K562 (cell line): ENCODE measurements around the gene NLK. TPM values are rescaled to one million over a fixed set of nuclear protein-coding genes. Genes with fewer than 3 reads are reported as not detected.
A peak's percentile ranks its signal among the peaks of the same experiment; 100 is the strongest.

Experiments
- BCL6 ChIP-seq: fragments of 250-450 bp; sonication (Bioruptor Pico); IDR thresholded peaks from 2 replicates; pipeline ENCODE4 v1.4.0; 2020
- CBX2 ChIP-seq: fragments of 200-600 bp; sonication (generic); IDR thresholded peaks from one replicate; pipeline ENCODE4 v1.6.1; 2012; ENCODE audit warnings: mild to moderate bottlenecking, low read length, inconsistent platforms; ENCODE audit not compliant: insufficient read depth, poor library complexity, severe bottlenecking
- CBX5 ChIP-seq: IDR thresholded peaks from 2 replicates; pipeline ENCODE4 v1.6.1; 2014; ENCODE audit warnings: low read depth, borderline replicate concordance
- COPS2 ChIP-seq: fragments of 450-650 bp; conservative IDR thresholded peaks from 2 replicates; pipeline ENCODE4 v1.6.1; 2016; ENCODE audit warnings: mild to moderate bottlenecking, moderate library complexity
- IFI16 ChIP-seq: fragments of 250-450 bp; sonication (Bioruptor Pico); IDR thresholded peaks from 2 replicates; pipeline ENCODE4 v2.1.2; 2022; ENCODE audit warnings: mild to moderate bottlenecking, inconsistent platforms
- KLF6 ChIP-seq: fragments of 250-450 bp; sonication (Bioruptor Pico); IDR thresholded peaks from 2 replicates; pipeline ENCODE4 v1.4.0; 2020; ENCODE audit warnings: mild to moderate bottlenecking, moderate library complexity, borderline replicate concordance
- MEF2D ChIP-seq: conservative IDR thresholded peaks from 2 replicates; pipeline ENCODE4 v1.6.1; 2016; ENCODE audit warnings: low read depth, missing genetic modification characterization, missing compliant biosample characterization
- MTF1 ChIP-seq: fragments of 250-450 bp; sonication (Bioruptor Pico); IDR thresholded peaks from 2 replicates; pipeline ENCODE4 v1.9.0; 2021; ENCODE audit warnings: moderate library complexity, mild to moderate bottlenecking, inconsistent platforms, borderline replicate concordance
- NEUROD1 ChIP-seq: fragments of 150-350 bp; IDR thresholded peaks from 2 replicates; pipeline ENCODE4 v1.6.1; 2014; ENCODE audit warnings: borderline replicate concordance, low read length, low read depth; ENCODE audit not compliant: partially characterized antibody
- NFRKB ChIP-seq: fragments of 450-650 bp; IDR thresholded peaks from 2 replicates; pipeline ENCODE4 v1.6.1; 2016; ENCODE audit warnings: low read depth
- NFYB ChIP-seq: IDR thresholded peaks from 2 replicates; pipeline ENCODE4 v1.6.1; 2011; ENCODE audit warnings: mild to moderate bottlenecking, moderate library complexity; ENCODE audit not compliant: insufficient read length; ENCODE audit errors: extremely low read depth
- NR1H2 ChIP-seq: sonication (generic); formaldehyde crosslinking; IDR thresholded peaks from 2 replicates; pipeline ENCODE4 v1.4.0; 2020; ENCODE audit warnings: mild to moderate bottlenecking, missing genetic modification reagents
- POLR2H ChIP-seq: IDR thresholded peaks from 2 replicates; pipeline ENCODE4 v1.6.1; 2016; ENCODE audit warnings: missing genetic modification characterization, low read depth, mild to moderate bottlenecking, control low read depth, missing compliant biosample characterization, moderate library complexity
- STAG1 ChIP-seq: sonication (generic); formaldehyde crosslinking; IDR thresholded peaks from 2 replicates; pipeline ENCODE4 v1.5.0; 2020; ENCODE audit warnings: missing genetic modification reagents, borderline replicate concordance
- ZFP1 ChIP-seq: fragments of 450-650 bp; formaldehyde crosslinking; IDR thresholded peaks from 2 replicates; pipeline ENCODE4 v1.4.0; 2020; ENCODE audit warnings: mild to moderate bottlenecking, mixed read lengths
- ZNF217 ChIP-seq: sonication (generic); formaldehyde crosslinking; IDR thresholded peaks from 2 replicates; pipeline ENCODE4 v1.8.0; 2022; ENCODE audit warnings: mild to moderate bottlenecking, missing genetic modification reagents
- ZNF347 ChIP-seq: fragments of 450-650 bp; formaldehyde crosslinking; IDR thresholded peaks from 2 replicates; pipeline ENCODE4 v1.4.0; 2020; ENCODE audit warnings: low read depth, mild to moderate bottlenecking, moderate library complexity
- ZNF445 ChIP-seq: fragments of 250-450 bp; sonication (Bioruptor Pico); IDR thresholded peaks from 2 replicates; pipeline ENCODE4 v1.4.0; 2020; ENCODE audit warnings: low read depth, mild to moderate bottlenecking, moderate library complexity
- ZNF696 ChIP-seq: fragments of 250-450 bp; sonication (Bioruptor Pico); conservative IDR thresholded peaks from 2 replicates; pipeline ENCODE4 v1.4.0; 2020; ENCODE audit warnings: mild to moderate bottlenecking, moderate library complexity
- ZNF76 ChIP-seq: fragments of 250-450 bp; sonication (Bioruptor Pico); IDR thresholded peaks from 2 replicates; pipeline ENCODE4 v1.4.0; 2020; ENCODE audit warnings: mild to moderate bottlenecking, moderate library complexity, borderline replicate concordance
- polyA plus RNA-seq, 8 experiments: library from polyadenylated mRNA; depleted of rRNA in 4 of 8; stranded (reverse) in 5 of 8; unstranded in 3 of 8; fragments of >200 nt; fragmentation: Nextera tagmentation in 2 of 8; fragmentation: Illumina TruSeq in 1 of 8; extraction: Ambion mirVana in 2 of 8; extraction: Trizol in 1 of 8; gene quantifications; 2 replicates each; pipeline versions ENCODE4 v1.2.1 to v1.2.3, GENCODE V29; 2011 to 2014; ENCODE audit warnings: inconsistent platforms in 1 of 8, missing spikeins in 1 of 8
- total RNA-seq, 7 experiments: library from RNA; depleted of rRNA in 6 of 7; stranded (reverse); fragments of >200 nt in 6 of 7; fragmentation: Illumina TruSeq in 2 of 7; extraction: Trizol in 2 of 7; gene quantifications; 2 replicates each; pipeline versions ENCODE4 v1.2.1 to v1.2.3, GENCODE V29; 2011 to 2021; ENCODE audit warnings: low replicate concordance in 1 of 7
- TF ChIP-seq, protein P1 (sequence below): fragments of 200-800 bp; sonication (Bioruptor generic); IDR thresholded peaks from 2 replicates; pipeline ENCODE4 v1.6.1; 2017; ENCODE audit warnings: missing genetic modification characterization, missing compliant biosample characterization
- TF ChIP-seq, protein P2 (sequence below): fragments of 450-650 bp; formaldehyde crosslinking; IDR thresholded peaks from 2 replicates; pipeline ENCODE4 v1.4.0; 2020; ENCODE audit warnings: mild to moderate bottlenecking, mixed read lengths
- TF ChIP-seq, protein P3 (sequence below): fragments of 450-650 bp; formaldehyde crosslinking; IDR thresholded peaks from 2 replicates; pipeline ENCODE4 v1.4.0; 2022; ENCODE audit warnings: missing genetic modification characterization
- TF ChIP-seq, protein P4 (sequence below): fragments of 450-650 bp; IDR thresholded peaks from one replicate; pipeline ENCODE4 v1.6.1; 2018; ENCODE audit warnings: mild to moderate bottlenecking, moderate library complexity; ENCODE audit not compliant: partially characterized antibody

Gene NLK
- total and polyA plus RNA-seq, 9 of the 15 experiments (the other 6 are each of a cell fraction or from before 2014, with no cell fraction given), result 10.9 to 59.6 (median 26.7) TPM

DNA sequence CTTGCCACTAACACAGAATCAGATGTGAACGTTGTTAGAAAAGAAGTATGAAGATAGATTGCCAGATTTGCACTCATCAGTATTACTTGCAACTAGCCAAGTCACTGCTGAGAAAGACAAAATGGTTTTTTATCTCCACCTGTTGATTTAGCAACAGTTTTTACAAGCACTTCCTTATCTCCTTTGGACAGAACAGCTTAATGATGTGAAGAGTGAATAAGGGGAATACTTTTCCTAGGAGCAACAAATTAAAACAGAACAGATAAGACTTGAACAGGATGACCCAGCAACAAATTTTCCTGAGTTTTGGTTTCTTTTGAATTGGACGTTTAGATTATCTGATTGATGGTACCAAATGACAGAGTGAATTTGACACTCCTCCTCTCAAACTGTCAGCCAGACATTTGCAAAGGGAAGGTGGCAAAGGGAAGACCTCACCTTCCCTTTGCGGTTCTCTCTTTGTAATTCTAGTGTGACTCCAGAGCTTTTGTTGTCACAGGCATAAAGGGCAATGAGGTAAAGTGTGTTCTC lies 130.6 kb downstream of the NLK start (continued):
- TF ChIP-seq NFRKB (no peak), ZNF696 (CRISPR knock-in tag) (no peak), CBX2 (no peak), POLR2H (tag) (0 out of 2 replicates have a peak, but pooled peaks have one; percentile 43), ZNF347 (no peak), NFYB (no peak), ZFP1 (CRISPR knock-in tag) (no peak), STAG1 (CRISPR knock-in tag) (no peak), IFI16 (CRISPR knock-in tag) (no peak), ZNF76 (CRISPR knock-in tag) (no peak), NEUROD1 (peak; percentile 83), ZNF217 (CRISPR knock-in tag) (no peak), MTF1 (CRISPR knock-in tag) (no peak), BCL6 (peak; percentile 15; the same call in 1 of the 2 replicates), NR1H2 (CRISPR knock-in tag) (no peak), ZNF445 (CRISPR knock-in tag) (no peak), MEF2D (peak; percentile 92), CBX5 (no peak), KLF6 (CRISPR knock-in tag) (no peak; the same call in 1 of the 2 replicates), COPS2 (no peak)
- TF ChIP-seq, protein P1, sequence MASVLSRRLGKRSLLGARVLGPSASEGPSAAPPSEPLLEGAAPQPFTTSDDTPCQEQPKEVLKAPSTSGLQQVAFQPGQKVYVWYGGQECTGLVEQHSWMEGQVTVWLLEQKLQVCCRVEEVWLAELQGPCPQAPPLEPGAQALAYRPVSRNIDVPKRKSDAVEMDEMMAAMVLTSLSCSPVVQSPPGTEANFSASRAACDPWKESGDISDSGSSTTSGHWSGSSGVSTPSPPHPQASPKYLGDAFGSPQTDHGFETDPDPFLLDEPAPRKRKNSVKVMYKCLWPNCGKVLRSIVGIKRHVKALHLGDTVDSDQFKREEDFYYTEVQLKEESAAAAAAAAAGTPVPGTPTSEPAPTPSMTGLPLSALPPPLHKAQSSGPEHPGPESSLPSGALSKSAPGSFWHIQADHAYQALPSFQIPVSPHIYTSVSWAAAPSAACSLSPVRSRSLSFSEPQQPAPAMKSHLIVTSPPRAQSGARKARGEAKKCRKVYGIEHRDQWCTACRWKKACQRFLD (CRISPR knock-in tag), result peak; percentile 94
- TF ChIP-seq, protein P2, sequence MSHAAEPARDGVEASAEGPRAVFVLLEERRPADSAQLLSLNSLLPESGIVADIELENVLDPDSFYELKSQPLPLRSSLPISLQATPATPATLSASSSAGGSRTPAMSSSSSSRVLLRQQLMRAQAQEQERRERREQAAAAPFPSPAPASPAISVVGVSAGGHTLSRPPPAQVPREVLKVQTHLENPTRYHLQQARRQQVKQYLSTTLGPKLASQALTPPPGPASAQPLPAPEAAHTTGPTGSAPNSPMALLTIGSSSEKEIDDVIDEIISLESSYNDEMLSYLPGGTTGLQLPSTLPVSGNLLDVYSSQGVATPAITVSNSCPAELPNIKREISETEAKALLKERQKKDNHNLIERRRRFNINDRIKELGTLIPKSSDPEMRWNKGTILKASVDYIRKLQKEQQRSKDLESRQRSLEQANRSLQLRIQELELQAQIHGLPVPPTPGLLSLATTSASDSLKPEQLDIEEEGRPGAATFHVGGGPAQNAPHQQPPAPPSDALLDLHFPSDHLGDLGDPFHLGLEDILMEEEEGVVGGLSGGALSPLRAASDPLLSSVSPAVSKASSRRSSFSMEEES (CRISPR knock-in tag), result no peak
- TF ChIP-seq, protein P3, sequence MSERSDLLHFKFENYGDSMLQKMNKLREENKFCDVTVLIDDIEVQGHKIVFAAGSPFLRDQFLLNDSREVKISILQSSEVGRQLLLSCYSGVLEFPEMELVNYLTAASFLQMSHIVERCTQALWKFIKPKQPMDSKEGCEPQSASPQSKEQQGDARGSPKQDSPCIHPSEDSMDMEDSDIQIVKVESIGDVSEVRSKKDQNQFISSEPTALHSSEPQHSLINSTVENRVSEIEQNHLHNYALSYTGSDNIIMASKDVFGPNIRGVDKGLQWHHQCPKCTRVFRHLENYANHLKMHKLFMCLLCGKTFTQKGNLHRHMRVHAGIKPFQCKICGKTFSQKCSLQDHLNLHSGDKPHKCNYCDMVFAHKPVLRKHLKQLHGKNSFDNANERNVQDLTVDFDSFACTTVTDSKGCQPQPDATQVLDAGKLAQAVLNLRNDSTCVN (CRISPR knock-in tag), result no peak
- TF ChIP-seq, protein P4, sequence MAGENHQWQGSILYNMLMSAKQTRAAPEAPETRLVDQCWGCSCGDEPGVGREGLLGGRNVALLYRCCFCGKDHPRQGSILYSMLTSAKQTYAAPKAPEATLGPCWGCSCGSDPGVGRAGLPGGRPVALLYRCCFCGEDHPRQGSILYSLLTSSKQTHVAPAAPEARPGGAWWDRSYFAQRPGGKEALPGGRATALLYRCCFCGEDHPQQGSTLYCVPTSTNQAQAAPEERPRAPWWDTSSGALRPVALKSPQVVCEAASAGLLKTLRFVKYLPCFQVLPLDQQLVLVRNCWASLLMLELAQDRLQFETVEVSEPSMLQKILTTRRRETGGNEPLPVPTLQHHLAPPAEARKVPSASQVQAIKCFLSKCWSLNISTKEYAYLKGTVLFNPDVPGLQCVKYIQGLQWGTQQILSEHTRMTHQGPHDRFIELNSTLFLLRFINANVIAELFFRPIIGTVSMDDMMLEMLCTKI, result no peak
